Cardiac fibroblast (primary cell): ENCODE data around the gene EPHB3.

Experiments used
- DNase-seq, 2 donors: peaks; one replicate each; pipeline versions ENCODE4 v3.0.0 to v3.0.0-alpha.2; 2010; ENCODE audit warnings: low read depth in 2 of 2
- H3K4me3 ChIP-seq, 2 donors: replicated peaks in 1 of 2; 1 replicate in 1 of 2; 2 replicates in 1 of 2; pipeline ENCODE4 v1.5.1; 2011; ENCODE audit warnings: low read depth in 2 of 2, low read length in 2 of 2, mild to moderate bottlenecking in 2 of 2, moderate library complexity in 1 of 2
- TF ChIP-seq, protein P1 (sequence below): IDR thresholded peaks from one replicate; pipeline ENCODE4 v1.5.1; 2011; ENCODE audit warnings: low read depth, mild to moderate bottlenecking, low read length, inconsistent platforms

The EPHB3 gene

DNA sequence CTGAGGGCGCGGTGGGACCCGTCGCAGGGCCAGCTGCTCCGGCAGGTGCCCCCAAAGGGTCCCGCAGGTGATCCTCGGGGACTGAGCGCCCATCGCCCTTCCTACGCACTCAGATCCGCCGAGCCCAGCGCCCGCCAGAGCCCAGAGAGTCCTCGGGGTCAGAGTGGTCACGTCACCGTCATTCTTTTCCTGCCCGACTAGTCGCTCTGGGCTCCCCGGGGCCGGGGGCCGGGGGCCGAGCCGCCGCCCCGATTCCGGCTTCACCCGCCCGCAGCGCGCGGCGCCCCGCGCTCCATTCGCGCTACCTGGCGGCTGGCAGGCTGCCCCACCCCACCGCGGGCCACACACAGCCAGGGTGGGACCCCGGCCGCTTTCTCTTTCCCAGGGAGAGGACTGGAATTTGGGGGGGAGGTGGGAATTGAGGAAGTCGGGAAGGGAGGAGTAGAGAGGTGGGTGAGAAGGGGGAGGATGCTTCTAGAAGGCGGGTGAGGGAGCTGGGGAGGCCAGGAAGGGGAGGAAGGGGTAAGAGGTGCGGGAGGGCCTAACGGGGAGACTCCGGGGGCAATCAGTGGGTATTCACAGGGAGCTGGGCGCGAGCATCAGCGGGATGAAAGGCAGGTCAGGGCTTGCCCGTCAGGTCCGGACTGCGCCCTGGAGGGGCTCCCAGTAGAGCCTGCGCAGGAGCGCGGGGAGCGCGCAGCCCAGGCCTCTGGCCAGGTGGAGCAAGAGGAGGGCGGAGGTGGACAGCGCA lies 36.1 kb upstream of the EPHB3 start:
- TF ChIP-seq, protein P1, sequence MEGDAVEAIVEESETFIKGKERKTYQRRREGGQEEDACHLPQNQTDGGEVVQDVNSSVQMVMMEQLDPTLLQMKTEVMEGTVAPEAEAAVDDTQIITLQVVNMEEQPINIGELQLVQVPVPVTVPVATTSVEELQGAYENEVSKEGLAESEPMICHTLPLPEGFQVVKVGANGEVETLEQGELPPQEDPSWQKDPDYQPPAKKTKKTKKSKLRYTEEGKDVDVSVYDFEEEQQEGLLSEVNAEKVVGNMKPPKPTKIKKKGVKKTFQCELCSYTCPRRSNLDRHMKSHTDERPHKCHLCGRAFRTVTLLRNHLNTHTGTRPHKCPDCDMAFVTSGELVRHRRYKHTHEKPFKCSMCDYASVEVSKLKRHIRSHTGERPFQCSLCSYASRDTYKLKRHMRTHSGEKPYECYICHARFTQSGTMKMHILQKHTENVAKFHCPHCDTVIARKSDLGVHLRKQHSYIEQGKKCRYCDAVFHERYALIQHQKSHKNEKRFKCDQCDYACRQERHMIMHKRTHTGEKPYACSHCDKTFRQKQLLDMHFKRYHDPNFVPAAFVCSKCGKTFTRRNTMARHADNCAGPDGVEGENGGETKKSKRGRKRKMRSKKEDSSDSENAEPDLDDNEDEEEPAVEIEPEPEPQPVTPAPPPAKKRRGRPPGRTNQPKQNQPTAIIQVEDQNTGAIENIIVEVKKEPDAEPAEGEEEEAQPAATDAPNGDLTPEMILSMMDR: no peak
- no peak for DNase-seq
- peak overlapping the region; percentile 35 to 41 for H3K4me3 ChIP-seq

DNA sequence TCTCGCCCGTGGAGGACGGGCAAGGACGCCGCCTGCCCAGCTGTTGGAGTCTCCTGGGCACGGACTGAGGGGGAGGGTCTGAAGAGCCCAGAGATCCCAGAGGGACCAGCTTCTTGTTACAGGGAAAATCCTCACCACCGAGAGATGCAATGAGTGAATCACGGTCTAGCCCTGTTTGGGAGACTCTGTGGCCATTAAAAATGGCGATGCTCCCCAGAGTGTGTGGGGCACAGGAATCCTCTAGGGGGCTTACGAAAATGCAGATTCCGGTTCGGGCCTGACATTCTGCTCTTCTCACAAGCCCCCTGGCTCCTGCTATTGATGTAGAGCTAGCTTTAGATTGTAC lies 35.5 kb upstream of the EPHB3 start:
- H3K4me3 ChIP-seq: peak overlapping the region; percentile 21 to 41
- TF ChIP-seq, protein P1: no peak
- DNase-seq: peak in 1 of 2 donors; percentile 20

DNA sequence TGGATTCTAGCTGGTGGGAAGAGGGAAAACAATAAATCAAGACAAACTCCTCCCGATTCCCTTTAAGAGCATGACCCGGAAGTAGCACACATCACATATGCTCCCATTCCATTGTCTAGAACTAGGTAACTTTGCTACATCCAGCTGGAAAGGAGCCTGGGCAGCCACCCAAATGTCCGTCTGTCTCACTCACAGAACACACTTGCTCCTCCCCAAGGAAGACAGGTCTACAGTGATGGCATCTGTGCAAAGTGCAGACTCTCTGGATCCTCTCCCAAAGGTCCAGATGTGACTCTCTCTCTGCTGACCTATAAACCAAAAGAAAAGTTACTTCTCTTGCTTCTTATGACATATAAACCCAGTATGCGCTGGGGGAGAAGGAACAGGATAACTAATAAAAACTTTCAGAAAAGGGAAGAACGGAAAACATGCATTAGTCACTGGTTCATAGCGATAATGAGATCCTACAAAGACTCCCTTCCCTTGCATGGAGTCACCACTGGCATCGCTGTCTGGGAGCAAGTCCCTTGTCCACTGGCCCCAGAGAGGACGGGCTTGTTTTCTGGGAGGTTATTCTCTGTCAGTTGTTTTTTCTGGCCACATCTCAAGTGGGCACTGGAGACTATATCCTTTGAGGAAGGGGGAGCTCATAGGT lies 29.8 kb upstream of the EPHB3 start:
- peak; percentile 11 for DNase-seq
- H3K4me3 ChIP-seq: no peak overlapping the region
- TF ChIP-seq, protein P1: no peak

DNA sequence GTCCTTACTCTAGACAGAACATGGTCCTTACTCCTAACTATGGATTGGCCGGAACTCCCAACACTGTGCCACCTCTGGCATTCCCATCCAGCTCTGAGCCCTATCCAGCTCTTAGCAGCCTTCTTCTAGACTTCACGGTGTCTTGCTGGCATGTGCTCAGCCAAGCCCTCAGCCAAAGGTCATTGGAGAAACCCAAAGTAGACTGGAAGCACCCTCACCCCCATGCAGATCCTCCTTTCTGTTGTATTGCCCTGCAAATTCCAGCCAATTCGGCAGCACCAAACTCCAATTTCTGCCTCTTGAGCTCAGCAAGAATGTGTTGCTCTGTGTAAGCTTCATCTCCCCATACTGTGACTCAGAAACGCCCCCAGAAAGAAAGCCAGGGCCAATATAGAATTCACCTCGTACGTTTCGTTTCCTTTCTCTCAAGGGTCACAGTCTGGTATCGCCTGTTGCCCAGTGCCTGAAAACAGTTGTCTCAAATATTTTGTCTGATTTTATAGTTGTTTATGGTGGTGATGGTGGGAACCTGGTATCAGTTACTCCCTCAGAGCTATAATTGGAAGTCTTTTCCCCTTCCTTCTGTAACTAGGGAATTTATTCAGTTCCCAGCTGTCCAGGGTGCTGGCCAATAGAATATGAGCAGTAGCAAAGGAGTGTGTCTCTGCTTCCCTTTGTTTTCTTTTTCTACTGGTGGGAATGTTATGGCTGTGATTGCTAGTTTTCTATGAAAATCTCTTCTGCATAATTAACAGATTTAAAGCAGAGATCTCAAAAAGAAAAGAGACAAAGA lies 28.4 kb upstream of the EPHB3 start:
- TF ChIP-seq, protein P1: no peak
- no peak for DNase-seq
- no peak overlapping the region for H3K4me3 ChIP-seq

DNA sequence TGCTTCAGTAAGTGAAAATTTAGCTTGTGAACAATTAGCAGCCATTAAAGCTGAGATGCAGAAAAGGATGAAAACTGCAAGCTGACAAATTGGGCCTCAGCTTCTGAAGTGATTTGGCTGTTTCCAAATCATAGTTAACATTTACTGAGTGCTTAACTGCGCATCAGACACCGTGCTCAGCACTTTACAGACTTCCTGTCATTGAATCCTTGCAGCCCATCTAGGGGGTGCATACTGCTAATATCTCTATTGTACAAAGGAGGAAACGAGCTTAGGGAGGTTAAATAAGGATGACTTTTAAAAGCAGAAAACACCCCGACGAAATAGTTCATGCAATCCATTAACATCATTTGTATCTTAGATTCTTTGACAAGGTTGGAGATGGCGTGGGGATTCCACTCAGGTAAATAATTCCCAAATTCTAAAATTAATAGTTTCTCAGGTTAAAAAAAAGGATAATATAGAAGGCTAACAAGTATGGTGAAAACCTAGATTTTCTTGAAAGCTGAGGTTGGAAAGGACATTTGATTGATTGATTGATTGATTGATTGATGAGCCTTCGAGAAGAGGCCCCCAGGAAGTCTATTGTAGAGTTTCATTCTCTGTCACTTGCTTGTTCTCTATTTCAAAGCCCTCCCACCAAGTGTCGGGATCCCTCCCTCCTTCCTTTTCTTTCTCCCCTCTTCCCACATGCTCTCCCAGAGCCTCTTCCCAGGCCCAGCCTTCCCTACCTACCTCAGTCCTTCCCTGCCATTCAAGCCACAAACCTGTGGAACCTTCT lies 23.5 kb upstream of the EPHB3 start:
- DNase-seq: no peak
- TF ChIP-seq, protein P1: no peak
- H3K4me3 ChIP-seq: no peak overlapping the region

DNA sequence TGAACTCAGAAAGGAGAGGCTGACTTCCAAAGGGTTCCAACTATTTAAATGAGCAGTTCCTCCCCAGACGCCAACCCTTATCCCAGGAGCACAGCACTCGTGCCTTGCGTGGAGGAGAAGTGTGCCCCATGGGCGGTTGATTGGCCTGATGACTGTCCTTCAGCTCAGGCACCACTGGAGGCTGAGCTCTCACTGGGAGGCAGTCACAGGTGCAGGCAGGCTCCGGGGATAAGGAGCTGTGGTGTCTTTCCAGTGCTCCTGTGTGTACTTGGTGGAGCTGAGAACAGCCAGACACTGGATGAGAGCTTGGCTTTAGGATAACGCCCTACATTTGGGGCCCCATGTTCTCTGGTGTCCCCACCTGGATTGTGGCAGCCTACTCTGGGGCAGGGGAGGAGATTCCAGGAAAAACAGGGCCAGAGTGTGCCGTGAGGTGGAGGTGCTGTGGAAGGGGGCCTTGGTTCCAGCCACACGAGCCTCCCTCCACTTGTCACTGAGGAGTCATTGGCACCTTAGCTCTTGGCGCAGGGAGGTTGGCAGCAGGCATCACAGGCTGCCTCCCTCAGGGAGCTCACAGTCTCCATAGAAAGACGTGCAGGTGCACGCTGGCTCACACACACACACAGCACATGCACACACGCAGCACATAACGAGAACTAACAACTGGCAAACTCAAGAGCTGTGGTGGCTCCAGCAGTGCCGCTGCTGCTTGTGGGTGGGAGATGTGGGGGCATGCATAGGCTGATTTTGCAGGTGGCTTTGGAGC lies 22.7 kb upstream of the EPHB3 start:
- no peak for DNase-seq
- TF ChIP-seq, protein P1: no peak
- no peak overlapping the region for H3K4me3 ChIP-seq
